GM19324 (cell line): Measurements from ENCODE around the gene TOR1A.
"Not testable (repeated sequence)": the region's sequence is repeated elsewhere in the genome, so short reads cannot be mapped to it uniquely, and the experiment has no call there.

ENCODE experiments used
- ATAC-seq: cut with Tn5 transposase; IDR thresholded peaks from one replicate; pipeline ENCODE4 v1.9.1; 2021; ENCODE audit warnings: mild to moderate bottlenecking, moderate library complexity; ENCODE audit not compliant: unreplicated experiment, low FRiP score

TOR1A gene

GRCh38 chr9:129785866-129786265 lies 38.1 kb downstream of the TOR1A start:
- ATAC-seq = no peak

GRCh38 chr9:129784970-129785369 lies 39.0 kb downstream of the TOR1A start:
- not testable (repeated sequence) for ATAC-seq

GRCh38 chr9:129783516-129784361 lies 40.2 kb downstream of the TOR1A start:
- ATAC-seq = no peak

GRCh38 chr9:129781981-129782380 lies 42.0 kb downstream of the TOR1A start:
- ATAC-seq = no peak

- no peak for ATAC-seq
Measured at GRCh38 chr9:129781131-129781530, 42.8 kb downstream of the TOR1A start.

- no peak for ATAC-seq
Measured at GRCh38 chr9:129779560-129780190, 44.3 kb downstream of the TOR1A start.

- ATAC-seq = no peak
Measured at GRCh38 chr9:129778469-129778868, 45.5 kb downstream of the TOR1A start.

- ATAC-seq = no peak
Measured at GRCh38 chr9:129777769-129778130, 46.2 kb downstream of the TOR1A start.

- ATAC-seq = no peak
Measured at GRCh38 chr9:129776938-129777768, 46.8 kb downstream of the TOR1A start.

- no peak for ATAC-seq
Measured at GRCh38 chr9:129776566-129776937, 47.4 kb downstream of the TOR1A start.

- ATAC-seq = not testable (repeated sequence)
Measured at GRCh38 chr9:129776096-129776495, 47.8 kb downstream of the TOR1A start.

- no peak for ATAC-seq
Measured at GRCh38 chr9:129775448-129775798, 48.5 kb downstream of the TOR1A start.

- ATAC-seq = no peak
Measured at GRCh38 chr9:129774791-129775447, 49.0 kb downstream of the TOR1A start.

- no peak for ATAC-seq
Measured at GRCh38 chr9:129773262-129774048, 50.5 kb downstream of the TOR1A start.

GRCh38 chr9:129770741-129771140 lies 53.2 kb downstream of the TOR1A start:
- no peak for ATAC-seq

- ATAC-seq = no peak
Measured at GRCh38 chr9:129769669-129770068, 54.3 kb downstream of the TOR1A start.

GRCh38 chr9:129768486-129768885 lies 55.5 kb downstream of the TOR1A start:
- ATAC-seq = no peak

GRCh38 chr9:129765764-129766317 lies 58.1 kb downstream of the TOR1A start:
- no peak for ATAC-seq

- ATAC-seq = no peak
Measured at GRCh38 chr9:129762985-129763926, 60.7 kb downstream of the TOR1A start.
